Pancreas (tissue), 10 donors: Measurements from ENCODE around the gene ARHGEF33. TPM values are rescaled to one million over a fixed set of nuclear protein-coding genes. Genes with fewer than 3 reads are reported as not detected.

Experiments
- ATAC-seq, 4 donors: fragments of 200-7000 bp; cut with Tn5 transposase; one replicate each; pipeline versions ENCODE4 v1.8.0 to v1.9.1; 2020; ENCODE audit warnings: mild to moderate bottlenecking in 4 of 4, moderate library complexity in 4 of 4
- DNase-seq, 6 donors: peaks; one replicate each; pipeline ENCODE4 v3.0.0-alpha.2; 2020
- FAIRE-seq: peaks from 2 replicates; lab custom pipeline; 2012; peaks lifted over from hg19 to GRCh38; lab: Jason Lieb, UNC
- H3K27ac ChIP-seq, 4 donors: fragments of 200-600 bp; sonication (generic); 1 replicate in 3 of 4; 2 replicates in 1 of 4; pipeline versions ENCODE4 v1.5.0 to v1.8.0; 2020
- H3K27me3 ChIP-seq, 4 donors: fragments of 200-600 bp; one replicate each; pipeline ENCODE4 v1.8.0; 2021
- H3K36me3 ChIP-seq, 3 donors: fragments of 200-600 bp; sonication (generic) in 1 of 3; one replicate each; pipeline versions ENCODE4 v1.5.0 to v1.8.0; 2020 to 2021
- H3K4me1 ChIP-seq, 3 donors: fragments of 200-600 bp; one replicate each; pipeline ENCODE4 v1.8.0; 2021
- H3K4me3 ChIP-seq, 4 donors: fragments of 200-600 bp; sonication (generic) in 2 of 4; one replicate each; pipeline versions ENCODE4 v1.5.0 to v1.8.0; 2020 to 2021
- H3K9me3 ChIP-seq, 4 donors: fragments of 200-600 bp; one replicate each; pipeline ENCODE4 v1.8.0; 2021
- CTCF ChIP-seq, 4 donors: fragments of 200-600 bp; sonication (generic) in 3 of 4; IDR thresholded peaks; one replicate each; pipeline versions ENCODE4 v1.5.0 to v1.8.0; 2021; ENCODE audit warnings: antibody characterized with exemption in 4 of 4
- WGBS, 2 donors: extraction: QIAGEN DNeasy Blood & Tissue Kit; methylation state at CpG; one replicate each; pipeline ENCODE4 v1.1.7; 2013; 5-methylcytosine and 5-hydroxymethylcytosine counted together
- intact Hi-C, 3 donors: fragments of 100-400 bp; cut with DNase I; formaldehyde crosslinking; loops; one replicate each; pipeline versions ENCODE4 v1.11.1 to v1.14.2; 2022
- polyA plus RNA-seq, 2 donors: library from polyadenylated mRNA; stranded (reverse); fragments of 200-250 nt; gene quantifications; one replicate each; pipeline ENCODE4 v1.2.3, GENCODE V29; 2013
- total RNA-seq, 6 donors: library from RNA; stranded (reverse); fragmentation: NEBNext Ultra II Directional in 4 of 6; extraction: Animal tissue kit (Norgen Biotek cat#: 25700) in 4 of 6; gene quantifications; one replicate each; pipeline versions ENCODE4 v1.2.1 to v1.2.4, GENCODE V29; 2021 to 2023
- donor health status: healthy with polysubstance abuse.
- donor health status: DM: no; HTN: no; CAD: no; lungs with moderate emphysema.
- donor health status: DM: no; HTN: no; CAD: no.
- donor health status: control.
- donor health status: control.
- donor health status: Bipolar disorder and iron deficiency.
- donor health status: DM: yes; HTN: yes; CAD: no.
- donor health status: DM: no; HTN: no; CAD: no.
- donor health status: DM: no; HTN: no; CAD: no.
- donor health status: DM: yes; HTN: yes; CAD: no.

The ARHGEF33 gene
- total and polyA plus RNA-seq, 8 donors = 0.13 to 1.6 (median 0.47) TPM

GRCh38 chr2:38887902-38888554 is 1.6 kb upstream of the ARHGEF33 start:
- Histone ChIP-seq H3K4me1 (no peaks in the 10 kb centered on the region), H3K4me3 (no peak overlapping the region), H3K27ac (no peak overlapping the region), H3K36me3 (no peaks in the 10 kb centered on the region), H3K27me3 (no peaks in the 10 kb centered on the region), H3K9me3 (no peaks in the 10 kb centered on the region)
- TF ChIP-seq CTCF (IDR thresholded peaks at IDR 0.05) = no peak
- no peak for DNase-seq
- ATAC-seq = no peak
- 96 to 100% methylated on average over 1 of the region's 1 CpG for WGBS, 2 donors
- FAIRE-seq = no peak
- intact Hi-C loops = no loop called here

GRCh38 chr2:38889045-38889444 is 630 bp upstream of the ARHGEF33 start:
- H3K27ac ChIP-seq = no peak overlapping the region
- H3K27me3 ChIP-seq = no peaks in the 10 kb centered on the region
- intact Hi-C loops = no loop called here
- no peak overlapping the region for H3K4me3 ChIP-seq
- FAIRE-seq = peak; percentile 39
- H3K36me3 ChIP-seq = no peaks in the 10 kb centered on the region
- no peaks in the 10 kb centered on the region for H3K4me1 ChIP-seq
- TF ChIP-seq CTCF (IDR thresholded peaks at IDR 0.05) = no peak
- no peak for DNase-seq
- no peak for ATAC-seq
- H3K9me3 ChIP-seq = no peaks in the 10 kb centered on the region

GRCh38 chr2:38892819-38893218 is 3.1 kb downstream of the ARHGEF33 start:
- Histone ChIP-seq H3K27me3 (no peaks in the 10 kb centered on the region), H3K4me3 (no peak overlapping the region), H3K4me1 (no peaks in the 10 kb centered on the region), H3K27ac (no peak overlapping the region), H3K36me3 (no peaks in the 10 kb centered on the region), H3K9me3 (no peaks in the 10 kb centered on the region)
- intact Hi-C loops = no loop called here
- DNase-seq (no peak), ATAC-seq (no peak), FAIRE-seq (no peak)
- TF ChIP-seq CTCF (IDR thresholded peaks at IDR 0.05) = no peak

- FAIRE-seq = no peak
- H3K27me3 ChIP-seq = no peaks in the 10 kb centered on the region
- WGBS, 2 donors = 81 to 89% methylated on average over 5 of the region's 5 CpGs
- intact Hi-C loops = no loop called here
- no peaks in the 10 kb centered on the region for H3K36me3 ChIP-seq
- no peaks in the 10 kb centered on the region for H3K9me3 ChIP-seq
- no peak for DNase-seq
- H3K4me3 ChIP-seq = no peak overlapping the region
- ATAC-seq = no peak
- no peak for TF ChIP-seq CTCF (IDR thresholded peaks at IDR 0.05)
- no peak overlapping the region for H3K27ac ChIP-seq
- H3K4me1 ChIP-seq = no peaks in the 10 kb centered on the region
Measured at GRCh38 chr2:38898256-38898655, 8.6 kb downstream of the ARHGEF33 start.

GRCh38 chr2:38900726-38901125 is 11.1 kb downstream of the ARHGEF33 start:
- intact Hi-C loops = no loop called here
- FAIRE-seq = no peak

More at GRCh38 chr2:38900726-38901125, 11.1 kb downstream of the ARHGEF33 start:
- DNase-seq (no peak), ATAC-seq (no peak)
- TF ChIP-seq CTCF (IDR thresholded peaks at IDR 0.05) = no peak
- Histone ChIP-seq H3K36me3 (no peaks in the 10 kb centered on the region), H3K4me3 (no peak overlapping the region), H3K4me1 (no peaks in the 10 kb centered on the region), H3K27me3 (no peaks in the 10 kb centered on the region), H3K27ac (no peak overlapping the region), H3K9me3 (no peaks in the 10 kb centered on the region)
- 56% methylated on average over 1 of the region's 1 CpG for WGBS, 2 donors
